ENCODE measurements around the gene EIF3C. TPM values are rescaled to one million over a fixed set of nuclear protein-coding genes. Genes with fewer than 3 reads are reported as not detected.
A peak's percentile ranks its signal among the peaks of the same experiment; 100 is the strongest.
"Not testable (repeated sequence)": the region's sequence is repeated elsewhere in the genome, so short reads cannot be mapped to it uniquely, and the experiment has no call there.

Gene EIF3C
- total RNA-seq (2021; ENCODE audit: unreplicated experiment) = 526 TPM
- polyA plus RNA-seq (2012; ENCODE audit: insufficient read length) = 457 TPM
- Bru-seq, nascent RNA = percentile 52 among the genes with signal in this experiment
- percentile 54 among the genes with signal in this experiment for BruChase-seq, experiment 1, labeled RNA remaining after a 2-hour chase
- BruChase-seq, experiment 2, labeled RNA remaining after a 6-hour chase = percentile 63 among the genes with signal in this experiment
- long read RNA-seq, transcript EIF3C-207 (13 exons, 3,957 nt) = minor isoform, 22 of 975 reads
- long read RNA-seq, transcript EIF3C-201 (21 exons, 3,145 nt) = major isoform, 559 of 975 reads
- long read RNA-seq, transcript EIF3C-209 (21 exons, 3,128 nt) = minor isoform, 16 of 975 reads
- long read RNA-seq, transcript EIF3C-211 (20 exons, 2,986 nt) = minor isoform, 123 of 975 reads
- long read RNA-seq, partial matches to known transcripts = 201 of 975 reads
- long read RNA-seq, other reads (novel, unspliced or antisense) = 44 of 975 reads

GRCh38 chr16:28711220-28712083, at the start of gene EIF3C:
EIF3C (plus strand) TSS chr16:28711464; CDS start chr16:28711687, 223 bp downstream.
- H3K36me3 ChIP-seq (ENCODE audit: control insufficient read depth, insufficient read depth, low read length); H3K27me3 ChIP-seq (ENCODE audit: control insufficient read depth, insufficient read depth, low read length); CTCF ChIA-PET; H3K4me1 ChIP-seq (ENCODE audit: control insufficient read depth, insufficient read depth, low read length); DNase-seq (ENCODE audit: low read depth, low spot score); POLR2A ChIA-PET; in situ Hi-C loops (cut with HindIII; ENCODE audit: low pct_unique_long_range_greater_than_20kb, low sequenced_read_pairs); H3K27ac ChIP-seq (ENCODE audit: low read length); H3K9me3 ChIP-seq (ENCODE audit: control insufficient read depth, insufficient read depth, low read depth, low read length); BruUV-seq (replicated peaks); intact Hi-C loops (cut with micrococcal nuclease; ENCODE audit: unreplicated experiment): not testable (repeated sequence)
- peak within 1 kb of the TSS; percentile 29 to 39 for H3K4me3 ChIP-seq (ENCODE audit: low read depth in 2 of 2, low read length in 2 of 2)
- peak; percentile 100 for ATAC-seq

DNA sequence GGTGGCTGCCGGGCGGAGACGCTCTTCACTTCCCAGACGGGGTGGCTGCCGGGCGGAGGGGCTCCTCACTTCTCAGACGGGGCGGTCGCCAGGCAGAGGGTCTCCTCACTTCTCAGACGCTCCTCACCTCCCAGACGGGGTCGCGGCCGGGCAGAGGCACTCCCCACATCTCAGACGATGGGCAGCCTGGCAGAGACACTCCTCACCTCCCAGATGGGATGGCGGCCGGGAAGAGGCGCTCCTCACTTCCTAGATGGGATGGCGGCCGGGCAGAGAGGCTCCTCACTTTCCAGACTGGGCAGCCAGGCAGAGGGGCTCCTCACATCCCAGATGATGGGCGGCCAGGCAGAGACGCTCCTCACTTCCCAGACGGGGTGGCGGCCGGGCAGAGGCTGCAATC, 45.0 kb upstream of the EIF3C start:
- intact Hi-C loops (cut with micrococcal nuclease; ENCODE audit: unreplicated experiment); POLR2A ChIA-PET; ATAC-seq; DNase-seq (ENCODE audit: low read depth, low spot score); H3K27ac ChIP-seq (ENCODE audit: low read length); H3K36me3 ChIP-seq (ENCODE audit: control insufficient read depth, insufficient read depth, low read length); in situ Hi-C loops (cut with HindIII; ENCODE audit: low pct_unique_long_range_greater_than_20kb, low sequenced_read_pairs); H3K4me1 ChIP-seq (ENCODE audit: control insufficient read depth, insufficient read depth, low read length); BruUV-seq (replicated peaks); H3K27me3 ChIP-seq (ENCODE audit: control insufficient read depth, insufficient read depth, low read length); H3K9me3 ChIP-seq (ENCODE audit: control insufficient read depth, insufficient read depth, low read depth, low read length); H3K4me3 ChIP-seq (ENCODE audit: low read depth in 2 of 2, low read length in 2 of 2); CTCF ChIA-PET: not testable (repeated sequence)

DNA sequence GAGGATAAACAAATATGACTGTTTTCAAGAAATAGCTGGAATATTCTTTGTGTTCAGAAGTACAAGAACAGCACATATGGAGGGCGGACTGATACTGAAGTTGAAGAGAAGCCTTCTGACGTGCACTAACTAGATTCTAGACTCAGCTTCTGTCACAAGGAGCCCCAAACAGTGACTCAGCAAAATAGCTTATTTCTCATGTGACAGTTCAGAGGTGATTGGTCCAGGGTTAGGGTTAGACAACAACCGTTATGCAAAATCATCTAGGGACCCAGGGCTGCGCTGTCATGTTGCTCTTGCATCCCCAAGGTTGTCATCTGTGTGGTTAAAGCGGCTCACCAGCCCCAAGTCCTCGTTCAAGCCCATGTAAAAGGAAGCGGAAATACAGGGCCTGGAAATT, 43.8 kb upstream of the EIF3C start:
- ATAC-seq = peak; percentile 56; the same call in 1 of the 2 replicates

GRCh38 chr16:28668199-28668598, 43.1 kb upstream of the EIF3C start:
- H3K9me3 ChIP-seq (ENCODE audit: control insufficient read depth, insufficient read depth, low read depth, low read length); H3K27me3 ChIP-seq (ENCODE audit: control insufficient read depth, insufficient read depth, low read length); H3K4me1 ChIP-seq (ENCODE audit: control insufficient read depth, insufficient read depth, low read length); POLR2A ChIA-PET; H3K36me3 ChIP-seq (ENCODE audit: control insufficient read depth, insufficient read depth, low read length); CTCF ChIA-PET; intact Hi-C loops (cut with micrococcal nuclease; ENCODE audit: unreplicated experiment); H3K4me3 ChIP-seq (ENCODE audit: low read depth in 2 of 2, low read length in 2 of 2); BruUV-seq (replicated peaks); DNase-seq (ENCODE audit: low read depth, low spot score); H3K27ac ChIP-seq (ENCODE audit: low read length); in situ Hi-C loops (cut with HindIII; ENCODE audit: low pct_unique_long_range_greater_than_20kb, low sequenced_read_pairs): not testable (repeated sequence)
- ATAC-seq = peak; percentile 51; the same call in 1 of the 2 replicates

More for the DNA sequence above, 43.8 kb upstream of the EIF3C start:
- CTCF ChIA-PET; H3K4me1 ChIP-seq (ENCODE audit: control insufficient read depth, insufficient read depth, low read length); H3K27ac ChIP-seq (ENCODE audit: low read length); DNase-seq (ENCODE audit: low read depth, low spot score); H3K27me3 ChIP-seq (ENCODE audit: control insufficient read depth, insufficient read depth, low read length); intact Hi-C loops (cut with micrococcal nuclease; ENCODE audit: unreplicated experiment); H3K36me3 ChIP-seq (ENCODE audit: control insufficient read depth, insufficient read depth, low read length); H3K9me3 ChIP-seq (ENCODE audit: control insufficient read depth, insufficient read depth, low read depth, low read length); in situ Hi-C loops (cut with HindIII; ENCODE audit: low pct_unique_long_range_greater_than_20kb, low sequenced_read_pairs); POLR2A ChIA-PET; BruUV-seq (replicated peaks); H3K4me3 ChIP-seq (ENCODE audit: low read depth in 2 of 2, low read length in 2 of 2): not testable (repeated sequence)

- BruUV-seq (replicated peaks); DNase-seq (ENCODE audit: low read depth, low spot score); POLR2A ChIA-PET; CTCF ChIA-PET; H3K9me3 ChIP-seq (ENCODE audit: control insufficient read depth, insufficient read depth, low read depth, low read length); H3K27ac ChIP-seq (ENCODE audit: low read length); H3K27me3 ChIP-seq (ENCODE audit: control insufficient read depth, insufficient read depth, low read length); in situ Hi-C loops (cut with HindIII; ENCODE audit: low pct_unique_long_range_greater_than_20kb, low sequenced_read_pairs); intact Hi-C loops (cut with micrococcal nuclease; ENCODE audit: unreplicated experiment); H3K36me3 ChIP-seq (ENCODE audit: control insufficient read depth, insufficient read depth, low read length); H3K4me3 ChIP-seq (ENCODE audit: low read depth in 2 of 2, low read length in 2 of 2); H3K4me1 ChIP-seq (ENCODE audit: control insufficient read depth, insufficient read depth, low read length): not testable (repeated sequence)
- peak; percentile 97 for ATAC-seq
Observed at GRCh38 chr16:28688327-28688952, 22.8 kb upstream of the EIF3C start.

GRCh38 chr16:28689425-28689824, 21.8 kb upstream of the EIF3C start:
- intact Hi-C loops (cut with micrococcal nuclease; ENCODE audit: unreplicated experiment); DNase-seq (ENCODE audit: low read depth, low spot score); H3K27ac ChIP-seq (ENCODE audit: low read length); BruUV-seq (replicated peaks); CTCF ChIA-PET; H3K36me3 ChIP-seq (ENCODE audit: control insufficient read depth, insufficient read depth, low read length); in situ Hi-C loops (cut with HindIII; ENCODE audit: low pct_unique_long_range_greater_than_20kb, low sequenced_read_pairs); POLR2A ChIA-PET; H3K27me3 ChIP-seq (ENCODE audit: control insufficient read depth, insufficient read depth, low read length); H3K4me1 ChIP-seq (ENCODE audit: control insufficient read depth, insufficient read depth, low read length); H3K9me3 ChIP-seq (ENCODE audit: control insufficient read depth, insufficient read depth, low read depth, low read length); H3K4me3 ChIP-seq (ENCODE audit: low read depth in 2 of 2, low read length in 2 of 2): not testable (repeated sequence)
- ATAC-seq = peak; percentile 35

DNA sequence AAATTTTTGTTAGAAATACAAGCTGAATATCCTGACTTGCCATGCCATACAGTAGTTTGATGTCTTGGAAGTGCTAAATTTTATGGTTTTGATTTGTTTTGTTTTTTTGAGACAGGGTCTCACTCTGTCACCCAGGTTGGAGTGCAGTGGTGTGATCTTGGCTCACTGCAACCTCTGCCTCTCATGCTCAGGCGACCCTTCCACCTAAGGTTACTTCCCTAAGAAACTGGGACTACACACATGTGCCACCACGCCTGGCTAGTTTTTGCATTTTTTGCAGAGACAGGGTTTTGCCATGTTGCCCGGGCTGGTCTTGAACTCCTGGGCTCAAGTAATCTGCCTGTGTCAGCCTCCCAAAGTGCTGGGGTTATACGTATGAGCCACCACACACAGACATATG, 19.5 kb upstream of the EIF3C start:
- intact Hi-C loops (cut with micrococcal nuclease; ENCODE audit: unreplicated experiment); ATAC-seq; H3K4me3 ChIP-seq (ENCODE audit: low read depth in 2 of 2, low read length in 2 of 2); DNase-seq (ENCODE audit: low read depth, low spot score); H3K9me3 ChIP-seq (ENCODE audit: control insufficient read depth, insufficient read depth, low read depth, low read length); H3K27me3 ChIP-seq (ENCODE audit: control insufficient read depth, insufficient read depth, low read length); POLR2A ChIA-PET; in situ Hi-C loops (cut with HindIII; ENCODE audit: low pct_unique_long_range_greater_than_20kb, low sequenced_read_pairs); H3K36me3 ChIP-seq (ENCODE audit: control insufficient read depth, insufficient read depth, low read length); H3K27ac ChIP-seq (ENCODE audit: low read length); H3K4me1 ChIP-seq (ENCODE audit: control insufficient read depth, insufficient read depth, low read length); CTCF ChIA-PET; BruUV-seq (replicated peaks): not testable (repeated sequence)

Data from Panc1 (cell line).